ENCODE data around the gene GCC1.

GCC1 gene

DNA sequence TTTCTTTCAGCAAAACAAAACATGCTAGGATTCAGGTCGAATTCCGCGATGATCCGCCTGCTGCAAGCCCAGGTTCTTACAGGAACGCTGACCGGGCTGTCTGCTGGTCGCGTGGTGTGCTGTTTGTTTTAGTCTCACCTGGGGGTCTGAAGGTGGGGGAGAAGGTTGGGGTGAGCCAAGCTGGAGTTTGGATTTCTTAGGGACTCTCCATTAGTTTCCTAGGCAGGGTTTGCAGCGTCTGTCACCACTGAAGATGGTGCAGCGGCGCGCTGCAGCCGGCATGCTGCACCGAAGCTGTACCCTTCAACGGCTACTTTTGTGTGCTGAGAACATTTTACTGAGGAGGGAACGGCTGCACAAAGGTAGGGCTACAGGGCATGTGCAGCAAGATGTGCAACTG is 48.7 kb downstream of the GCC1 start:
- no peak for DNase-seq (ENCODE audit: low read depth in 2 of 2)

- DNase-seq (ENCODE audit: low read depth in 2 of 2): no peak
These were observed 49.1 kb downstream of the GCC1 start for GRCh38 chr7:127536394-127536691.

GRCh38 chr7:127535546-127536393 is 49.6 kb downstream of the GCC1 start:
- no peak for DNase-seq (ENCODE audit: low read depth in 2 of 2)

DNA sequence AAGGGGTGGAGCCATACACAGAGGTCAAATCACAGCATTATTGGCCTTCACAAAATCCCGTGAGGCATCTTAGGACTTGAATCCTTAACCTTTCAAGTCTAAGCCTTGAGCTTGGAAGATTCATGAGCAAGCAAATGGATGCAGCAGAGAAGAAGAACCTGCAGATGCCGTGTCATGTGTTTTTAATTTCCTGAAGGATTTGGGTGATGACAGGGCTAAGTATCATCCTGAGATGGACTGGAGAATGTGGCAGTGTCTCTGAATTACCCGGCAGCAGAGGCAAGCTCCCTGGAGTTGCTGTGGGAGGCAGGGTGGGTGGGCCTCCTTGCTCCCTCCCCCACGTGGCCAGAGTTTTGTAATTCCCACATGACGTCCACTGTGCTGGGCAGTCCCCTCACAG is 50.8 kb downstream of the GCC1 start:
- peak; percentile 24 to 28 for DNase-seq (ENCODE audit: low read depth in 2 of 2)

DNA sequence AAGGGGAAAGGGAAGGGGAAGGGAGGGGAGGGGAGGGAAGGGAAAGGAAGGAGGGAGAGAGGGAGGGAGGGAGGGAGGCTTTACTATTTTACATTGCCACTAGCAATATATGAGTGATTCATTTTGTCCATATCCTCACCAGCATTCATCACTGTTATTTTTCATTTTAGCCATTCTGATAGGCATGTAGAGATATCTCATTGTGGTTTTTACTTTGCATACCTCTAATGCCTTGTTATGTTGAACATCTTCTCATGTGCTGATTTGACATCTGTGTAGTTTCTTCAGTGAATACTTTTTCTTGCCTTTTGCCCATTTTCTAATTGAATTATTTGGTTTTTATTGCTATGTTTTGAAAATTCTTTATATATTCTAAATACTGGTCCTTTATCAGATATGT is 52.7 kb downstream of the GCC1 start:
- DNase-seq (ENCODE audit: low read depth in 2 of 2): no peak

DNA sequence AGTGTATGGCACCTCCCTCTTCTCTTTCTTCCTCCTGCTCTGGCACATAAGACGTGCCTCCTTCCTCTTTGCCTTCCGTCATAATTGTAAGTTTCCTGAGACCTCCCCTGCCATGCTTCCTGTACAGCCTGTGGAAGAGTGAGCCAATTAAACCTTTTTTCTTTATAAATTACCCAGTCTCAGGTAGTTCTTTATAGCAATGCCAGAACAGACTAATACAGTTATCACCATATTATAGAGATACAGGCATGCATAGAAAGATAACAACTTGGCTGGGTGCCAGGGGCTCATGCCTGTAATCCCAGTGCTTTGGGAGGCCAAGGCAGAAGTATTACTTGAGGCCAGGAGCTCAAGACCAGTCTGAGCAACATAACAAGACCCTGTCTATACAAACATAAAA is 53.2 kb downstream of the GCC1 start:
- DNase-seq (ENCODE audit: low read depth in 2 of 2): no peak
